Neural crest cell (in vitro differentiated cells): ENCODE measurements around the gene BCL2L12. TPM values are rescaled to one million over a fixed set of nuclear protein-coding genes. Genes with fewer than 3 reads are reported as not detected.

ENCODE experiments used
- DNase-seq: peaks from one replicate; pipeline ENCODE4 v3.0.0; 2021; ENCODE audit warnings: low read depth, mixed read lengths, low spot score
- H3K27ac Mint-ChIP-seq: one replicate; pipeline ENCODE4 v1.8.0; 2021; ENCODE audit warnings: mild to moderate bottlenecking, mixed read lengths; ENCODE audit not compliant: unreplicated experiment
- H3K27me3 Mint-ChIP-seq: 2 replicates; pipeline ENCODE4 v1.8.0; 2021; ENCODE audit warnings: low read depth, mild to moderate bottlenecking, mixed read lengths
- H3K36me3 Mint-ChIP-seq: 2 replicates; pipeline ENCODE4 v1.8.0; 2021; ENCODE audit warnings: low read depth, mild to moderate bottlenecking, mixed read lengths
- H3K4me1 Mint-ChIP-seq: 2 replicates; pipeline ENCODE4 v1.8.0; 2021; ENCODE audit warnings: mixed read lengths
- H3K4me3 Mint-ChIP-seq: one replicate; pipeline ENCODE4 v1.8.0; 2021; ENCODE audit warnings: mild to moderate bottlenecking, mixed read lengths
- H3K9me3 Mint-ChIP-seq: 2 replicates; pipeline ENCODE4 v1.8.0; 2021; ENCODE audit warnings: mixed read lengths
- total RNA-seq: library from RNA; stranded (reverse); gene quantifications from 2 replicates; pipeline ENCODE4 v1.2.1, GENCODE V29; 2021
- TF ChIP-seq, protein P1 (sequence below): fragments of 200-600 bp; sonication (generic); conservative IDR thresholded peaks from 2 replicates; pipeline ENCODE4 v1.5.0; 2021; ENCODE audit warnings: antibody characterized with exemption, mild to moderate bottlenecking

The BCL2L12 gene
- total RNA-seq, 1 donor from 2014 or later: 92.4 TPM

DNA sequence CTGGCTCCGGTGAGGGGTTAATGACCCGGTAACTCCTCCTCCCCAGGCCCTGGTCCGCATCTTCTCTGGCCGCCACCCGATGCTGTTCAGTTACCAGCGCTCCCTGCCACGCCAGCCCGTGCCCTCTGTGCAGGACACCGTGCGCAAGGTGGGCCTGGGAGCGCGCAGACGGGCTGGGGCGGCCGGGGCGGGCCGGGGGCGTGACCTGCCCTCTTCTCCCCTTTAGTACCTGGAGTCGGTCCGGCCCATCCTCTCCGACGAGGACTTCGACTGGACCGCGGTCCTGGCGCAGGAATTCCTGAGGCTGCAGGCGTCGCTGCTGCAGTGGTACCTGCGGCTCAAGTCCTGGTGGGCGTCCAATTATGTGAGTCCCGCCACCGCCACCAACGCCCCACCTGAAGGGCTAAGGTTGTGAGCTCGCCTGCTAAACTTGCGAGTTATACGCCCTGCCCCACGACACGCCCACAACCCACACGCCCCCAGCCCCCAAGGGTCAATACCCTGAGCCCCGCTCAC is 35.6 kb downstream of the BCL2L12 start:
- Mint-ChIP-seq H3K36me3 (peaks cover 3% of the 10 kb centered on the region), H3K4me1 (no peaks in the 10 kb centered on the region), H3K9me3 (no peaks in the 10 kb centered on the region), H3K27ac (no peak overlapping the region), H3K27me3 (no peaks in the 10 kb centered on the region), H3K4me3 (no peak overlapping the region)
- no peak for DNase-seq
- TF ChIP-seq, protein P1, sequence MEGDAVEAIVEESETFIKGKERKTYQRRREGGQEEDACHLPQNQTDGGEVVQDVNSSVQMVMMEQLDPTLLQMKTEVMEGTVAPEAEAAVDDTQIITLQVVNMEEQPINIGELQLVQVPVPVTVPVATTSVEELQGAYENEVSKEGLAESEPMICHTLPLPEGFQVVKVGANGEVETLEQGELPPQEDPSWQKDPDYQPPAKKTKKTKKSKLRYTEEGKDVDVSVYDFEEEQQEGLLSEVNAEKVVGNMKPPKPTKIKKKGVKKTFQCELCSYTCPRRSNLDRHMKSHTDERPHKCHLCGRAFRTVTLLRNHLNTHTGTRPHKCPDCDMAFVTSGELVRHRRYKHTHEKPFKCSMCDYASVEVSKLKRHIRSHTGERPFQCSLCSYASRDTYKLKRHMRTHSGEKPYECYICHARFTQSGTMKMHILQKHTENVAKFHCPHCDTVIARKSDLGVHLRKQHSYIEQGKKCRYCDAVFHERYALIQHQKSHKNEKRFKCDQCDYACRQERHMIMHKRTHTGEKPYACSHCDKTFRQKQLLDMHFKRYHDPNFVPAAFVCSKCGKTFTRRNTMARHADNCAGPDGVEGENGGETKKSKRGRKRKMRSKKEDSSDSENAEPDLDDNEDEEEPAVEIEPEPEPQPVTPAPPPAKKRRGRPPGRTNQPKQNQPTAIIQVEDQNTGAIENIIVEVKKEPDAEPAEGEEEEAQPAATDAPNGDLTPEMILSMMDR: no peak

DNA sequence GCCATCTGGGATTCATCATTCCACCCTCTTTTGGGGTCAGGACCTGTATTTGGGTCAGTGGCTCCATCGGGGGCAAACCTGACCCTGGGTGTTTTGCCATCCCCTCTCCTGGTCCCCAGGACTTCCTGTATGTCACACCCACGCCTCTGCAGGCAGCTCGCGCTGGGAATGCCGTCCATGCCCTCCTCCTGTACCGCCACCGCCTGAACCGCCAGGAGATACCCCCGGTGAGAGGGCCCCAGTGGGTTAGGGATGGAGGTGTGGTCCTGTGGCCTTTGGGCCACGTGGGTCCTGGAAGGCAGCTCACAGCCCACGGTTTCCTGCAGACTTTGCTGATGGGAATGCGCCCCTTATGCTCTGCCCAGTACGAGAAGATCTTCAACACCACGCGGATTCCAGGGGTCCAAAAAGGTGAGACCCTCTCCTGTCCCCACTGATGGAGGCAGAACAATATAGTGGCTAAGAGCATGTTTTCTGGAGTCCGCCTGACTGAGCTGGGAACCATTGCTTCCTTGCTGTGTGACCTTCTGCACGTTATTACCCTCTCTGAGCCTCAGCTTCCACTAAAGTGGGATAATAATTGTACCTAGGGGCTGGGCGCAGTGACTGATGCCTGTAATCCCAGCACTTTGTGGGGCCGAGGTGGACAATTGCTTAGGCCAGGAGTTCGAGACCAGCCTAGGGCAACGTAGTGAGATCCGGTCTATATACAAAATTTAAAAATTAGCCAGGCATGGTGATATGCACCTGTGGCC is 39.3 kb downstream of the BCL2L12 start:
- Mint-ChIP-seq H3K9me3 (no peaks in the 10 kb centered on the region), H3K27ac (no peak overlapping the region), H3K36me3 (peaks cover 6% of the 10 kb centered on the region), H3K4me1 (no peaks in the 10 kb centered on the region), H3K27me3 (no peaks in the 10 kb centered on the region), H3K4me3 (no peak overlapping the region)
- TF ChIP-seq, protein P1: no peak
- DNase-seq: no peak

DNA sequence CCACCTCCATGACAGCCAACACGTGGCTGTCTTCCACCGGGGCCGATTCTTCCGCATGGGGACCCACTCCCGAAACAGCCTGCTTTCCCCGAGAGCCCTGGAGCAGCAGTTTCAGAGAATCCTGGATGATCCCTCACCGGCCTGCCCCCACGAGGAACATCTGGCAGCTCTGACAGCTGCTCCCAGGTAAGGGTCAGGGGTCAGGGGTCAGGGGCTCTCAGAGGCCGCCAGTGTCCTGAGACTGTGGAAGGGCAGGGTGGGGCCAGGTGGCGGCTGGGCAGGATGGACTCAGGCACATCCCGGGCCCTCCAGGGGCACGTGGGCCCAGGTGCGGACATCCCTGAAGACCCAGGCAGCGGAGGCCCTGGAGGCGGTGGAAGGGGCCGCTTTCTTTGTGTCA is 40.2 kb downstream of the BCL2L12 start:
- TF ChIP-seq, protein P1: no peak
- Mint-ChIP-seq H3K27me3 (no peaks in the 10 kb centered on the region), H3K36me3 (peaks cover 13% of the 10 kb centered on the region), H3K4me1 (no peaks in the 10 kb centered on the region), H3K9me3 (no peaks in the 10 kb centered on the region), H3K4me3 (no peak overlapping the region), H3K27ac (no peak overlapping the region)
- DNase-seq: no peak

DNA sequence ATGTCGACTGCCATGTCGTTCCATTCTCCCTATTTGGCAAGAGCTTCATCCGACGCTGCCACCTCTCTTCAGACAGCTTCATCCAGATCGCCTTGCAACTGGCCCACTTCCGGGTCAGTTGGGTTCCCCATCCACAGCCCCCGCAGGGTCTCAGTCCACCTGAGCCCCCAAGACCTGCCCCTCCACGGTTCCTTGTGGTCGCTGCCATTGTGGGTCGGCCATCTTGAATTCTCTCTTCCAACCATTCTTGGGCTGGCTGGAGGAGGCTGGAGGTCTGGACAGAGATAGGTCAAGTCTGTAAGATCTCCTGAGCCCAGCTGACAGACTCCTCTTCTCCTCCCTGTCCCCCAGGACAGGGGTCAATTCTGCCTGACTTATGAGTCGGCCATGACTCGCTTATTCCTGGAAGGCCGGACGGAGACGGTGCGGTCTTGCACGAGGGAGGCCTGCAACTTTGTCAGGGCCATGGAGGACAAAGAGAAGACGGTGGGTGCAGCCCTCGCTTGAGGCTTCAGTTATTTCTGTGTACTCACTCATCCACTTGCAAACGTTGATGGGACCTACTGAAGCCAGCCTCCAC is 44.7 kb downstream of the BCL2L12 start:
- Mint-ChIP-seq H3K4me3 (no peak overlapping the region), H3K27me3 (no peaks in the 10 kb centered on the region), H3K36me3 (peaks cover 18% of the 10 kb centered on the region), H3K27ac (no peak overlapping the region), H3K4me1 (no peaks in the 10 kb centered on the region), H3K9me3 (no peaks in the 10 kb centered on the region)
- DNase-seq: no peak
- TF ChIP-seq, protein P1: no peak

DNA sequence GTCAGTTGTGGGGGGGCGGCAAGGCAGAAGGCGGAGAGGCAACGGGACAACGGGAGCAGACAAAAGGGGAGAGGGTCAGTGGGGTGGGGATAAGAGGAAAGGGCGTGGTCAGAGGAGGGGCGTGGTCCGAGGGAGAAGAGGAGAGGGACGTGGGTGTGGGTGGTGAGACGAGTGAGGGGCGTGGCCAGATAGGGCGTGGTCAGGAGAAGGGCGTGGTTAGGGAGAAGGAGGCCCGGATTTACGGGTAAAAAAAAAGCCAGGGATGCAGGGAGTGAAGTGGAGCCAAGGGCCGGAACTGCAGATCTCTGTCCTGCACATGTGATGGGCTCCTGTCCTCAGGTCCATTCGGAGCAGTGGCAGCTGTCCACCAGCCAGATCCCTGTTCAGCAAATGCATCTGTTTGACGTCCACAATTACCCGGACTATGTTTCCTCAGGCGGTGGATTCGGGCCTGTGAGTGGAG is 46.7 kb downstream of the BCL2L12 start:
- Mint-ChIP-seq H3K27ac (no peak overlapping the region), H3K4me3 (no peak overlapping the region), H3K27me3 (no peaks in the 10 kb centered on the region), H3K9me3 (peaks cover 1% of the 10 kb centered on the region), H3K4me1 (peaks cover 2% of the 10 kb centered on the region), H3K36me3 (peaks cover 18% of the 10 kb centered on the region)
- DNase-seq: peak; percentile 28
- TF ChIP-seq, protein P1: no peak
